SJSA1 (cell line): ENCODE measurements around the gene KCNQ5. TPM values are rescaled to one million over a fixed set of nuclear protein-coding genes. Genes with fewer than 3 reads are reported as not detected.
"Not testable (repeated sequence)": the region's sequence is repeated elsewhere in the genome, so short reads cannot be mapped to it uniquely, and the experiment has no call there.

Source experiments
- DNase-seq, 2 experiments: peaks; one replicate each; pipeline ENCODE4 v3.0.0-alpha.2; 2015 to 2020; ENCODE audit warnings: low spot score in 2 of 2, low read depth in 1 of 2
- H3K27ac ChIP-seq: fragments of 250-450 bp; sonication (Bioruptor Pico); 2 replicates; pipeline ENCODE4 v1.5.1; 2020; ENCODE audit warnings: mild to moderate bottlenecking, moderate library complexity
- H3K27me3 ChIP-seq: fragments of 250-450 bp; sonication (Bioruptor Pico); replicated peaks from 2 replicates; pipeline ENCODE4 v1.5.1; 2020; ENCODE audit warnings: mild to moderate bottlenecking, moderate library complexity
- H3K36me3 ChIP-seq: fragments of 250-450 bp; sonication (Bioruptor Pico); 2 replicates; pipeline ENCODE4 v1.5.1; 2020; ENCODE audit warnings: mild to moderate bottlenecking
- H3K4me1 ChIP-seq: fragments of 250-450 bp; sonication (Bioruptor Pico); replicated peaks from 2 replicates; pipeline ENCODE4 v1.6.1; 2021; ENCODE audit warnings: mild to moderate bottlenecking
- H3K4me3 ChIP-seq: fragments of 250-450 bp; sonication (Bioruptor Pico); 2 replicates; pipeline ENCODE4 v1.5.1; 2020; ENCODE audit warnings: mild to moderate bottlenecking
- H3K9me3 ChIP-seq: fragments of 250-450 bp; sonication (Bioruptor Pico); replicated peaks from 2 replicates; pipeline ENCODE4 v1.5.1; 2020; ENCODE audit warnings: mild to moderate bottlenecking
- total RNA-seq: library from RNA; depleted of rRNA; stranded (reverse); fragments of >200 nt; shearing (Covaris generic); gene quantifications from 2 replicates; pipeline ENCODE4 v1.2.3, GENCODE V29; 2014; rRNA removed

The KCNQ5 gene
- total RNA-seq = 0.38 and 0.97 TPM in 2 replicates

GRCh38 chr6:72621291-72622093 is at the start of gene KCNQ5:
Gene KCNQ5 (plus strand): TSS chr6:72622064.
- no peak within 1 kb of the TSS for H3K27ac ChIP-seq
- no peak for DNase-seq
- H3K4me3 ChIP-seq = peak within 1 kb of the TSS; percentile 47
- H3K36me3 ChIP-seq = no peaks in the 10 kb centered on the region
- peaks cover 28% of the 10 kb centered on the region for H3K27me3 ChIP-seq
- peaks cover 3% of the 10 kb centered on the region; the same call in 1 of the 2 replicates for H3K9me3 ChIP-seq
- H3K4me1 ChIP-seq = peaks cover 18% of the 10 kb centered on the region

- no peaks in the 10 kb centered on the region for H3K27me3 ChIP-seq
- no peak for DNase-seq
- H3K4me1 ChIP-seq = peaks cover 5% of the 10 kb centered on the region; the same call in 1 of the 2 replicates
- no peaks in the 10 kb centered on the region for H3K9me3 ChIP-seq
- H3K36me3 ChIP-seq = no peaks in the 10 kb centered on the region
- H3K27ac ChIP-seq = no peak overlapping the region; the same call in 1 of the 2 replicates
- no peak overlapping the region for H3K4me3 ChIP-seq
These were observed 42.0 kb upstream of the KCNQ5 start for GRCh38 chr6:72579865-72580264.

DNA sequence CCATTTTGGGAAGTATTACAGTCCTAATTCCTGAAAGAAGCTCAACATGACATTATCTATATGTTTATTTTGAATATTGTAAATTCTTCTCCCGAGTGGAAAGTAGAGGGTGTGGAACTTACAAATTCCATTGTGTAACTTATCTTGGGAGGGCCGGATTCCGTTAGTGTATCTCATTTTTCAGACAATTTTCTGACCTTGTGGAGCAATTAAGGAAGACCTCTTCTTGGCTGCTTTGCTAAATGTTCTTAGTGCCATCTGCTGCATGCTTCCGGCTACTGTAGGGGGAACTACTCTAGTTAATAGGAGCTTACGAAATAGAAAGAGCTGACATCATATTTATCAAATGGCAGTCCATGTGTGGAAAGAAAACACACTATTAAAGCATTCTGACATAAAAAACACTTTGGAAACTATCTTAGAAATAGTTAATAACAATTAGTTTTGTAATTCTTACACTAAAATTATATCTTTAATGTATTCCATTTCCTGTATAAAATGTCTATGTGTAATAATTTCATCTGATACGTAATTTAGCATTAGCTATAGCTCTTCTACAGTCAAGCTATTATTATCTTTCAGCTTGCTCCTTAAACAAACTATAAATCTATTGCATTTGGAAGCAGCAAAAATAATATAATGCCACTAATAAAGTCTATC is 41.5 kb upstream of the KCNQ5 start:
- no peaks in the 10 kb centered on the region for H3K9me3 ChIP-seq
- no peak overlapping the region for H3K4me3 ChIP-seq
- peak; percentile 53 for DNase-seq
- no peaks in the 10 kb centered on the region for H3K27me3 ChIP-seq
- H3K27ac ChIP-seq = no peak overlapping the region; the same call in 1 of the 2 replicates
- peaks cover 5% of the 10 kb centered on the region; the same call in 1 of the 2 replicates for H3K4me1 ChIP-seq
- no peaks in the 10 kb centered on the region for H3K36me3 ChIP-seq

GRCh38 chr6:72580950-72581349 is 40.9 kb upstream of the KCNQ5 start:
- H3K36me3 ChIP-seq, H3K9me3 ChIP-seq, H3K4me1 ChIP-seq, H3K27me3 ChIP-seq, DNase-seq, H3K4me3 ChIP-seq, H3K27ac ChIP-seq: not testable (repeated sequence)

DNA sequence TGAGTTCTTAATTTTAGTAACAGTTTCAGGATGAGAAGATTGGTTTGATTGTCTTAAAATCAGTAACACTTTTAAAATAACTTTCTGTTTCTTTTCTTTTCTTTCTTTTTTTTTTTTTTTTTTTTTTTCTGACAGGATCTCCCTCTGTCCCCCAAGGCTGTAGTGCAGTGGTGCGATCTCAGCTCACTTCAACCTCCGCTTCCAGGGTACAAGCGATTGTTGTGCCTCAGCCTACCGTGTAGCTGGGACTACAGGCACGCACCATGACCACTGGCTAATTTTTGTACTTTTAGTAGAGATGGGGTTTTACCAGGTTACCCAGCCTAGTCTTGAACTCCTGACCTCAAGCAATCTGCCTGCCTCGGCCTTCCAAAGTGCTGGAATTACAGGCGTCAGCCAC is 33.7 kb upstream of the KCNQ5 start:
- Histone ChIP-seq H3K4me3 (no peak overlapping the region), H3K27ac (no peak overlapping the region), H3K27me3 (no peaks in the 10 kb centered on the region), H3K9me3 (no peaks in the 10 kb centered on the region), H3K4me1 (no peaks in the 10 kb centered on the region), H3K36me3 (no peaks in the 10 kb centered on the region)
- DNase-seq = no peak

- DNase-seq = no peak
- H3K4me3 ChIP-seq = no peak overlapping the region
- H3K27me3 ChIP-seq = peaks cover 3% of the 10 kb centered on the region; the same call in 1 of the 2 replicates
- H3K4me1 ChIP-seq = no peaks in the 10 kb centered on the region
- no peaks in the 10 kb centered on the region for H3K9me3 ChIP-seq
- no peaks in the 10 kb centered on the region for H3K36me3 ChIP-seq
- H3K27ac ChIP-seq = no peak overlapping the region
These were observed 32.8 kb upstream of the KCNQ5 start for GRCh38 chr6:72589096-72589495.

GRCh38 chr6:72595812-72596211 is 26.1 kb upstream of the KCNQ5 start:
- Histone ChIP-seq H3K9me3 (no peaks in the 10 kb centered on the region), H3K36me3 (no peaks in the 10 kb centered on the region), H3K27ac (no peak overlapping the region), H3K4me3 (no peak overlapping the region), H3K27me3 (peaks cover 3% of the 10 kb centered on the region; the same call in 1 of the 2 replicates), H3K4me1 (no peaks in the 10 kb centered on the region)
- DNase-seq = no peak

GRCh38 chr6:72616406-72617015 is 5.4 kb upstream of the KCNQ5 start:
- no peak overlapping the region for H3K27ac ChIP-seq
- H3K27me3 ChIP-seq = peaks cover 4% of the 10 kb centered on the region
- H3K9me3 ChIP-seq = no peaks in the 10 kb centered on the region
- no peak for DNase-seq
- peaks cover 2% of the 10 kb centered on the region for H3K4me1 ChIP-seq
- no peak overlapping the region for H3K4me3 ChIP-seq
- H3K36me3 ChIP-seq = no peaks in the 10 kb centered on the region

DNA sequence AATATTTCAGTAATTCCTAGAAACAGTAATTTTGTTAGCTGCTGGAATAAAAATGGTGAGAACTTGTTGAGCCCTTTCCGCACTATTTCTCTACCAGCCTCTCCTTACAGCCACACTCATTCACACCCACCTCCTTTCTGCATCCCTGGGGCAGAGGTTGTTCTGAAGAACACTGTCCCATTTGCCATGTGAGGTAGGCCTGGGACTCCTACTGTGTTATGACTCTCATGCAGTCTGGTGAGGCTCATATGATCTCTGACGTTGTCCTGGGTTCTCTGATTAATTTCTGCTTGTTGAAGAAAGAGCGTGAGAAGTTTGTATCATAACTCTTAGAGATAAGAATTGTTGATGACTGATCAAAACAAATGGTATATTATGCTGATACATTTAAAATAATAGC is 4.1 kb upstream of the KCNQ5 start:
- Histone ChIP-seq H3K4me3 (no peak overlapping the region), H3K36me3 (no peaks in the 10 kb centered on the region), H3K27ac (no peak overlapping the region), H3K4me1 (peaks cover 14% of the 10 kb centered on the region), H3K27me3 (peaks cover 17% of the 10 kb centered on the region), H3K9me3 (peaks cover 3% of the 10 kb centered on the region; the same call in 1 of the 2 replicates)
- DNase-seq = no peak

GRCh38 chr6:72619883-72620696 is 1.8 kb upstream of the KCNQ5 start:
- peaks cover 28% of the 10 kb centered on the region for H3K27me3 ChIP-seq
- H3K4me3 ChIP-seq = no peak overlapping the region
- no peak for DNase-seq
- H3K36me3 ChIP-seq = no peaks in the 10 kb centered on the region
- H3K9me3 ChIP-seq = peaks cover 3% of the 10 kb centered on the region; the same call in 1 of the 2 replicates
- no peak overlapping the region for H3K27ac ChIP-seq
- peaks cover 18% of the 10 kb centered on the region for H3K4me1 ChIP-seq

- H3K4me3 ChIP-seq = no peak overlapping the region
- DNase-seq = no peak
- no peaks in the 10 kb centered on the region for H3K36me3 ChIP-seq
- peaks cover 28% of the 10 kb centered on the region for H3K27me3 ChIP-seq
- H3K9me3 ChIP-seq = peaks cover 3% of the 10 kb centered on the region; the same call in 1 of the 2 replicates
- no peak overlapping the region for H3K27ac ChIP-seq
- peaks cover 18% of the 10 kb centered on the region for H3K4me1 ChIP-seq
These were observed 983 bp upstream of the KCNQ5 start for GRCh38 chr6:72620871-72621290.

DNA sequence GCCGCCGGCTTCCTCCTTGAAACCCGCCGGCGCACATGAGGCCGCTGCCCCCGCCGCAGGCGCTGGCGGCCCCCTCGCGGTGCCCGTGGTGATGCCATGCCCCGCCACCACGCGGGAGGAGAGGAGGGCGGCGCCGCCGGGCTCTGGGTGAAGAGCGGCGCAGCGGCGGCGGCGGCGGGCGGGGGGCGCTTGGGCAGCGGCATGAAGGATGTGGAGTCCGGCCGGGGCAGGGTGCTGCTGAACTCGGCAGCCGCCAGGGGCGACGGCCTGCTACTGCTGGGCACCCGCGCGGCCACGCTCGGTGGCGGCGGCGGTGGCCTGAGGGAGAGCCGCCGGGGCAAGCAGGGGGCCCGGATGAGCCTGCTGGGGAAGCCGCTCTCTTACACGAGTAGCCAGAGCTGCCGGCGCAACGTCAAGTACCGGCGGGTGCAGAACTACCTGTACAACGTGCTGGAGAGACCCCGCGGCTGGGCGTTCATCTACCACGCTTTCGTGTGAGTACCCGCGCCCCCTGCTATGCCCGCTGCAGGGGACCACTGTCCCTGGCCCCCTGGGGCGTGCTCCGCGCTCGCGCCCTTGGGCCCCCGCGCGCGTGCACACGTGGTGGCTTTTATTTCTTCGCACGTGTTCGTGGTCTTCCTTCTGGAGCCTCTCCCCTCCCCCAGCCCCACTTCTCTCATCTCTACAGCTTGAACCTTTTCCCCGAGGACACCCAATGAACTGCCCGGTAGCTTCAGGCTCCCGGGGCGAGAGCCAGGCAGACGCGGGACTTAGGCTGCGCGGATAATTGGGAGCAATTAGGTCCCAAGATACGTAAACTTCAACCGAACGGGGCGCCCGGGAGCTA is 453 bp downstream of the KCNQ5 start:
- Histone ChIP-seq H3K9me3 (peaks cover 3% of the 10 kb centered on the region; the same call in 1 of the 2 replicates), H3K27me3 (peaks cover 28% of the 10 kb centered on the region), H3K4me1 (peaks cover 18% of the 10 kb centered on the region), H3K27ac (no peak overlapping the region), H3K36me3 (no peaks in the 10 kb centered on the region), H3K4me3 (peak overlapping the region; percentile 47)
- peak in 1 of 2 experiments; percentile 29 for DNase-seq
